Loucy (cell line): ENCODE results near the gene ARHGAP40.

Source experiments
- H2AFZ ChIP-seq: fragments of 200-600 bp; sonication (generic); 2 replicates; pipeline ENCODE4 v1.6.0; 2016; ENCODE audit warnings: antibody characterized with exemption, mild to moderate bottlenecking, low read length, moderate library complexity
- H3F3A ChIP-seq: fragments of 200-600 bp; 2 replicates; pipeline ENCODE4 v1.6.0; 2016; ENCODE audit warnings: antibody characterized with exemption, low read depth, mild to moderate bottlenecking
- H3K27me3 ChIP-seq: fragments of 200-600 bp; sonication (generic); 2 replicates; pipeline ENCODE4 v1.6.1; 2014; ENCODE audit warnings: low read length, mild to moderate bottlenecking; ENCODE audit not compliant: insufficient read depth, poor library complexity, severe bottlenecking
- H3K36me3 ChIP-seq: fragments of 200-600 bp; sonication (generic); 2 replicates; pipeline ENCODE4 v1.6.1; 2016; ENCODE audit warnings: low read length; ENCODE audit not compliant: insufficient read depth
- H3K4me1 ChIP-seq: fragments of 200-600 bp; sonication (generic); 2 replicates; pipeline ENCODE4 v1.5.1; 2014; ENCODE audit warnings: low read length, mild to moderate bottlenecking; ENCODE audit not compliant: insufficient read depth, poor library complexity, severe bottlenecking
- H3K4me2 ChIP-seq: fragments of 200-600 bp; sonication (generic); 2 replicates; pipeline ENCODE4 v1.6.0; 2014; ENCODE audit warnings: antibody characterized with exemption, low read length, low read depth, mild to moderate bottlenecking; ENCODE audit not compliant: poor library complexity, severe bottlenecking
- H3K4me3 ChIP-seq: fragments of 200-600 bp; sonication (generic); 2 replicates; pipeline ENCODE4 v1.5.1; 2014; ENCODE audit warnings: low read length, mild to moderate bottlenecking, mixed read lengths; ENCODE audit not compliant: poor library complexity, severe bottlenecking
- H3K79me2 ChIP-seq: fragments of 200-600 bp; sonication (generic); 2 replicates; pipeline ENCODE4 v1.6.1; 2014; ENCODE audit warnings: low read length; ENCODE audit not compliant: insufficient read depth
- H3K9ac ChIP-seq: fragments of 200-600 bp; sonication (generic); 2 replicates; pipeline ENCODE4 v1.6.0; 2014; ENCODE audit warnings: mild to moderate bottlenecking, low read depth, low read length, moderate library complexity; ENCODE audit not compliant: poor library complexity, severe bottlenecking
- H3K9me2 ChIP-seq: fragments of 200-600 bp; sonication (generic); replicated peaks from 2 replicates; pipeline ENCODE4 v1.6.1; 2016; ENCODE audit warnings: low read depth, low read length, mixed read lengths
- H3K9me3 ChIP-seq: fragments of 200-600 bp; sonication (generic); 2 replicates; pipeline ENCODE4 v1.6.1; 2014; ENCODE audit warnings: mild to moderate bottlenecking, antibody characterized with exemption, low read length, low read depth; ENCODE audit not compliant: insufficient read depth
- H4K20me1 ChIP-seq: fragments of 200-600 bp; sonication (generic); 2 replicates; pipeline ENCODE4 v1.6.0; 2014; ENCODE audit warnings: antibody characterized with exemption, low read length, mild to moderate bottlenecking; ENCODE audit not compliant: insufficient read depth, poor library complexity, severe bottlenecking
- CTCF ChIP-seq: fragments of 200-600 bp; sonication (generic); conservative IDR thresholded peaks from 2 replicates; pipeline ENCODE4 v1.5.1; 2014; ENCODE audit warnings: mild to moderate bottlenecking, antibody characterized with exemption, low read length
- EZH2phosphoT487 ChIP-seq: fragments of 200-600 bp; IDR thresholded peaks from 2 replicates; pipeline ENCODE4 v1.6.1; 2018; ENCODE audit warnings: antibody characterized with exemption, mild to moderate bottlenecking, moderate library complexity, borderline replicate concordance

The ARHGAP40 gene

GRCh38 chr20:38685271-38685670, 83.7 kb downstream of the ARHGAP40 start:
- Histone ChIP-seq H4K20me1 (no peaks in the 10 kb centered on the region), H3K27me3 (no peaks in the 10 kb centered on the region), H3K9me2 (no peaks in the 10 kb centered on the region), H3K4me3 (no peak overlapping the region), H3F3A (no peaks in the 10 kb centered on the region), H3K4me2 (no peak overlapping the region), H3K9me3 (no peaks in the 10 kb centered on the region), H3K36me3 (no peaks in the 10 kb centered on the region), H3K9ac (no peak overlapping the region), H2AFZ (no peak overlapping the region), H3K79me2 (no peaks in the 10 kb centered on the region), H3K4me1 (no peaks in the 10 kb centered on the region)
- TF ChIP-seq EZH2phosphoT487 = no peak
- TF ChIP-seq CTCF = no peak

GRCh38 chr20:38685853-38686473, 84.4 kb downstream of the ARHGAP40 start:
- Histone ChIP-seq H3K79me2 (no peaks in the 10 kb centered on the region), H4K20me1 (no peaks in the 10 kb centered on the region), H3K4me1 (no peaks in the 10 kb centered on the region), H3K9me3 (no peaks in the 10 kb centered on the region), H3K36me3 (no peaks in the 10 kb centered on the region), H3F3A (no peaks in the 10 kb centered on the region), H3K4me3 (no peak overlapping the region), H3K27me3 (no peaks in the 10 kb centered on the region), H2AFZ (no peak overlapping the region), H3K9me2 (no peaks in the 10 kb centered on the region), H3K4me2 (no peak overlapping the region), H3K9ac (no peak overlapping the region)
- no peak for TF ChIP-seq CTCF
- TF ChIP-seq EZH2phosphoT487 = no peak

GRCh38 chr20:38692436-38693411, 91.1 kb downstream of the ARHGAP40 start:
- Histone ChIP-seq H3K36me3 (no peaks in the 10 kb centered on the region), H3K79me2 (no peaks in the 10 kb centered on the region), H3F3A (no peaks in the 10 kb centered on the region)

More at GRCh38 chr20:38692436-38693411, 91.1 kb downstream of the ARHGAP40 start:
- Histone ChIP-seq H3K9me2 (no peaks in the 10 kb centered on the region), H2AFZ (no peak overlapping the region), H3K9me3 (no peaks in the 10 kb centered on the region), H3K4me3 (no peak overlapping the region), H3K27me3 (no peaks in the 10 kb centered on the region), H3K9ac (no peak overlapping the region), H3K4me2 (no peak overlapping the region), H4K20me1 (no peaks in the 10 kb centered on the region), H3K4me1 (no peaks in the 10 kb centered on the region)
- no peak for TF ChIP-seq EZH2phosphoT487
- TF ChIP-seq CTCF = no peak
